VCaP (cell line): Measurements from ENCODE around the gene KIF21A.

Experiments
- H3K27ac ChIP-seq: fragments of 450-650 bp; 2 replicates; pipeline ENCODE4 v1.5.1; 2017
- CTCF ChIP-seq: fragments of 450-650 bp; conservative IDR thresholded peaks from 2 replicates; pipeline ENCODE4 v1.5.1; 2017; ENCODE audit warnings: mild to moderate bottlenecking, moderate library complexity

KIF21A gene

GRCh38 chr12:39294715-39295114 lies 148.2 kb downstream of the KIF21A start:
- H3K27ac ChIP-seq: no peak overlapping the region
- no peak for TF ChIP-seq CTCF

DNA sequence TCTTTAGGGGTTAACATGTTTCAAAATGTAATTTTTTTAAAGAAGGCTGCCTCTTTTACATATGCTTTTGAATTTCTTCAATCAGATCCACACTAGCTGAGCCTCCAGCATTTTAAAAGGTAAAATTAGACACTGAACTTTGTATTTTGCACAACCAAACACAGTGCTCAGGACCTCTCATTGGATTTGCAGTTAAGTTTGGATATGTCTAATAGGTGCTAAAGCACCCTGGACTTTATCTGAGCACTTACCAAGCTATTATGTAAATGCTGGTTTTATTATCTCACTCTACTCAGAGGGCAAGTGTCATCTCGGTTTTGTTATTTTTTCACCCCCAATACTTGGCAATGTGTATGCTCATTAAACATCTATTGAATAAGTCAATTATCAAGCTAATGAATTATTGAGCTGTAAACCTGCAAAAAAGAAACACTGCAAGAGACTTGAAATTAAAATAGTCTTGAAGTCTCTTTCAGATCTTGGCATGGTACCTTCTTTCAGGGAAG lies 150.7 kb downstream of the KIF21A start:
- no peak for TF ChIP-seq CTCF
- H3K27ac ChIP-seq: no peak overlapping the region

- no peak overlapping the region for H3K27ac ChIP-seq
- no peak for TF ChIP-seq CTCF
Observed at GRCh38 chr12:39287817-39288216, 155.1 kb downstream of the KIF21A start.

- no peak for TF ChIP-seq CTCF
- H3K27ac ChIP-seq: no peak overlapping the region
Observed at GRCh38 chr12:39287409-39287808, 155.5 kb downstream of the KIF21A start.

DNA sequence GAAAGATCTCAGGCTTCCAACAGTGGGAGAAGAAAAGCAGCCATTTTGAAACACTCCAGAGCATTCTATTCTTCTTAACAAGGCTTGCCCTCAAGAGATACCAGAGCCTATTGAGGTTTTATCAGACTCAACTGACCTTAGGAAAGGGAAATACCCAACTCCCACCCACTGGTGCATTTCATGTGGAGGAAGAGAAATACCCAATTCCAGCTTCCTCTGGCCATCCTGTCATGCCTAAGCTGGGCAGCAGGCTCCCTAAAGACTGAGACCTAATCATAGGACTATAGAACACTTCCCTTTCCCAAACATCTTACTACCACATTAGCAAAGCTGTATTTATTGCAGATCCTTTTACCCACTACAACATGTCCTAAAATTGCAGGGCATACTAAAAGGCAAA lies 164.5 kb downstream of the KIF21A start:
- no peak for TF ChIP-seq CTCF
- no peak overlapping the region for H3K27ac ChIP-seq

DNA sequence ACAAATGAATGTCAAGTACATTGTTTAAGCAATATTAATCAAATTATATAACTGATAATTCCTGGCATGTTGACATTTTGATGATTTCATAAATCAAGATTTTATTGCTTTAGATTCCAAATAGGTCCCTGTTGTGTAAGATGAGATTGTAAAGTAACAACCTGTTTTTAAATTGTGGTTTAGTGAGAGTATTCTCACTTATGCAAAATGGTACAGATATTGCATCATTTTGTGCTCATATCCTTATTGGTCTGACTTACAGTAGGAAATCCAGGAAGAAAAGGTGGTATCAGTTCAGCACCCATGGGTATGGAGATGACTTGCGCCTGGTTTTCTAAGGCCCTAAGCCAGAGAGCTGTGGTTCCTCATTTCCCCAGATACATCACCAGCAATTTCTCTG lies 165.5 kb downstream of the KIF21A start:
- no peak for TF ChIP-seq CTCF
- no peak overlapping the region for H3K27ac ChIP-seq

DNA sequence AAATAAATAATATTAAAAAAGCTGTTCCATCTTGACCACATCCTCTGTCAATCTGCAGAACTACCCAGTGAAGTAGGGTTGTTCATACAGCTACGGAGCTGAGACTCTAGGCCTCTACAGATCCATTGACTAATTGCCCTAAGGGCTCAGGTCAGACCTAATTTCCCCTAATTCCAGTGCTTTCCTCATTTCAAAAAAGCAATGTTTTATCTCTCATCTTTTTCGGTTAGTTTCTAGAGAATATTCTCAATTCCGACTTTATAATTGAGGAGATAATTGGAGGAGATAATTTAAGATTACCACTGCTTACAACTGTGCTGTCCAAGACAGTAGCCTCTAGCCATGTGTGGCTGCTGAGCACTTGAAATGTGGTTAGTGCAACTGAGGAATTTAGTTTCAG lies 167.1 kb downstream of the KIF21A start:
- no peak for TF ChIP-seq CTCF
- H3K27ac ChIP-seq: no peak overlapping the region
